HEK293T (cell line): ENCODE measurements around the gene UNC119B.
"Not testable (repeated sequence)": the region's sequence is repeated elsewhere in the genome, so short reads cannot be mapped to it uniquely, and the experiment has no call there.

Source experiments
- CTCF ChIA-PET: fragments of 350-600 bp; formaldehyde crosslinking; extraction: SDS; loops from one replicate; lab custom pipeline; 2021; ENCODE audit warnings: antibody characterized with exemption, inconsistent platforms; lab: Yijun Ruan, JAX
- POLR2A ChIA-PET: fragments of 350-600 bp; formaldehyde crosslinking; extraction: SDS; loops from one replicate; lab custom pipeline; 2020; ENCODE audit warnings: antibody characterized with exemption, inconsistent platforms; lab: Yijun Ruan, JAX
- DNase-seq: peaks from one replicate; pipeline ENCODE4 v3.0.0; 2012; ENCODE audit warnings: mixed read lengths; ENCODE audit errors: extremely low spot score
- ARNT ChIP-seq: fragments of 450-650 bp; IDR thresholded peaks from 2 replicates; pipeline ENCODE4 v1.6.1; 2017; ENCODE audit warnings: mild to moderate bottlenecking
- BHLHE40 ChIP-seq: fragments of 450-650 bp; IDR thresholded peaks from 2 replicates; pipeline ENCODE4 v1.6.1; 2016; ENCODE audit warnings: mild to moderate bottlenecking, moderate library complexity, borderline replicate concordance
- CTBP1 ChIP-seq: fragments of 450-650 bp; IDR thresholded peaks from 2 replicates; pipeline ENCODE4 v1.6.1; 2016; ENCODE audit warnings: borderline replicate concordance
- ELF4 ChIP-seq: fragments of 450-650 bp; IDR thresholded peaks from 2 replicates; pipeline ENCODE4 v1.6.1; 2017; ENCODE audit warnings: antibody characterized with exemption
- FOXA1 ChIP-seq: fragments of 450-650 bp; IDR thresholded peaks from 2 replicates; pipeline ENCODE4 v1.6.1; 2016; ENCODE audit warnings: mild to moderate bottlenecking
- FOXK2 ChIP-seq: fragments of 450-650 bp; IDR thresholded peaks from 2 replicates; pipeline ENCODE4 v1.6.1; 2016; ENCODE audit warnings: mild to moderate bottlenecking
- FOXM1 ChIP-seq: fragments of 450-650 bp; IDR thresholded peaks from 2 replicates; pipeline ENCODE4 v1.6.1; 2017; ENCODE audit warnings: mild to moderate bottlenecking, borderline replicate concordance
- HDGF ChIP-seq: fragments of 450-650 bp; IDR thresholded peaks from 2 replicates; pipeline ENCODE4 v1.6.1; 2017; ENCODE audit warnings: antibody characterized with exemption, borderline replicate concordance
- L3MBTL2 ChIP-seq: fragments of 450-650 bp; conservative IDR thresholded peaks from 2 replicates; pipeline ENCODE4 v1.6.1; 2016; ENCODE audit warnings: mild to moderate bottlenecking
- LEF1 ChIP-seq: fragments of 450-650 bp; IDR thresholded peaks from 2 replicates; pipeline ENCODE4 v1.6.1; 2017; ENCODE audit warnings: mild to moderate bottlenecking, borderline replicate concordance
- NFRKB ChIP-seq: fragments of 450-650 bp; IDR thresholded peaks from 2 replicates; pipeline ENCODE4 v1.6.1; 2016; ENCODE audit warnings: mild to moderate bottlenecking, moderate library complexity
- SP1 ChIP-seq: fragments of 450-650 bp; IDR thresholded peaks from 2 replicates; pipeline ENCODE4 v1.6.1; 2017
- SUZ12 ChIP-seq: fragments of 450-650 bp; IDR thresholded peaks from 2 replicates; pipeline ENCODE4 v1.6.1; 2016; ENCODE audit warnings: mild to moderate bottlenecking
- TARDBP ChIP-seq: fragments of 450-650 bp; IDR thresholded peaks from 2 replicates; pipeline ENCODE4 v1.6.1; 2016
- ZNF384 ChIP-seq: fragments of 450-650 bp; IDR thresholded peaks from 2 replicates; pipeline ENCODE4 v1.6.1; 2016
- TF ChIP-seq, protein P1 (sequence below): fragments of 450-650 bp; IDR thresholded peaks from 2 replicates; pipeline ENCODE4 v1.6.1; 2016

UNC119B gene

GRCh38 chr12:120668868-120669840 lies 41.1 kb upstream of the UNC119B start:
- TF ChIP-seq ZNF384 (no peak), FOXA1 (no peak), ELF4 (no peak), FOXM1 (no peak)
- DNase-seq, result no peak
- CTCF ChIA-PET, result interaction anchor here (1.2 to 1.5 kb wide), 2 partner anchors 20 kb away, joined by 3 to 4 read pairs; no protein-coding TSS in a partner anchor
- POLR2A ChIA-PET, result no interaction called here

DNA sequence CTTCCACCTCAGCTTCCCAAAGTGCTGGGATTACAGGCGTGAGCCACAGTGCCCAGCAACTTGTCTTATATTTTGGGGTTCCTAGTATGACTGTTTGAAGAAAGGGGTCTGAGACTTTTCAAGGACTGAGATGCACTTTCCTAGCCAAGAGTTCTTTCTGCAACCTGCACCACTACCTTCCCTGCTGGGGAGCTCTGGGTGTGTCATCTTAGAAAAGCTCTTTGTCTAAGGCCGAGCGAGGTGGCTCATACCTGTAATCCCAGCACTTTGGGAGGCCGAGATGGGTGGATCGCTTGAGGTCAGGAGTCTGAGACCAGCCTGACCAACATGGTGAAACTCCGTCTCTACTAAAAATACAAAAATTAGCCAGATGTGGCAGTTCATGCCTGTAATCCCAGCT lies 40.0 kb upstream of the UNC119B start:
- POLR2A ChIA-PET, DNase-seq: not testable (repeated sequence)
- CTCF ChIA-PET, result interaction anchor here (1.2 kb wide), 1 partner anchor 21 kb away, joined by 3 read pairs; no protein-coding TSS in a partner anchor

GRCh38 chr12:120670667-120671066 lies 39.6 kb upstream of the UNC119B start:
- no peak for TF ChIP-seq SP1
- TF ChIP-seq FOXM1, result no peak
- TF ChIP-seq, protein P1, sequence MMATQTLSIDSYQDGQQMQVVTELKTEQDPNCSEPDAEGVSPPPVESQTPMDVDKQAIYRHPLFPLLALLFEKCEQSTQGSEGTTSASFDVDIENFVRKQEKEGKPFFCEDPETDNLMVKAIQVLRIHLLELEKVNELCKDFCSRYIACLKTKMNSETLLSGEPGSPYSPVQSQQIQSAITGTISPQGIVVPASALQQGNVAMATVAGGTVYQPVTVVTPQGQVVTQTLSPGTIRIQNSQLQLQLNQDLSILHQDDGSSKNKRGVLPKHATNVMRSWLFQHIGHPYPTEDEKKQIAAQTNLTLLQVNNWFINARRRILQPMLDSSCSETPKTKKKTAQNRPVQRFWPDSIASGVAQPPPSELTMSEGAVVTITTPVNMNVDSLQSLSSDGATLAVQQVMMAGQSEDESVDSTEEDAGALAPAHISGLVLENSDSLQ, result no peak
- no peak for TF ChIP-seq L3MBTL2
- TF ChIP-seq NFRKB, result no peak
- TF ChIP-seq SUZ12, result no peak
- no peak for TF ChIP-seq ARNT
- TF ChIP-seq FOXK2, result no peak
- TF ChIP-seq CTBP1, result no peak
- no peak for TF ChIP-seq FOXA1
- TF ChIP-seq HDGF, result no peak
- CTCF ChIA-PET, result interaction anchor here (1.2 kb wide), 1 partner anchor 21 kb away, joined by 3 read pairs; no protein-coding TSS in a partner anchor
- DNase-seq, result no peak
- POLR2A ChIA-PET, result no interaction called here

DNA sequence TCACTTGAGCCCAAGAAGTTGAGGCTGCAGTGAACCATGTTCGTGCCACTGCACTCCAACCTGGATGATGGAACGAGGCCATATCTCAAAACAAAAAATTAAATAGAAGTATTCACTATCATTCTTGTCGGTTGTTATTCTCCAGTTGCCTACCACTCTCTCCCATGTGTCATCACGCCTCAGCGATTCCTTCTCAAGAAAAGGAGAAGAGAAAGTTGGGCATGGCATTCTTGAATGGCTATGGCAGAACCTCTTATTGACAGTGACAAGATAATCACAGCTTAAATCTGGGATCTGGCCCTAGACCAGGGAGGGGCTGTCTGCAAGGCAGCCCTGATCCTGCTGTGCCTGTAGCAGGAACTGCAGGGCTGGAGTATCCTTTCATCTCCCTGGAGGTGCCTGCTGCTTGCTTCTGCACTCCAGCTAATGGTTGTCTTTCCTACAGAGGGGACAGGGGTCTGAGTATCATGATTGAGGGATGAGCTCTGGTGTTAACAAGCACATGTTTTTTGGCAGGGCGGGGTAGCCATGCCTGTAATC lies 36.1 kb upstream of the UNC119B start:
- POLR2A ChIA-PET, result interaction anchor here (1.9 kb wide), 1 partner anchor 13 kb away, joined by 4 read pairs; the partner anchor contains the start of gene MLEC
- CTCF ChIA-PET, result interaction anchor here (1.0 kb wide), 1 partner anchor 25 kb away, joined by 3 read pairs; no protein-coding TSS in a partner anchor
- no peak for DNase-seq
- TF ChIP-seq CTBP1, result no peak
- TF ChIP-seq L3MBTL2, result no peak
- no peak for TF ChIP-seq ELF4
- TF ChIP-seq SP1, result no peak
- no peak for TF ChIP-seq HDGF
- no peak for TF ChIP-seq LEF1
- no peak for TF ChIP-seq SUZ12
- TF ChIP-seq, protein P1, result no peak
- TF ChIP-seq FOXK2, result no peak
- TF ChIP-seq NFRKB, result no peak
- TF ChIP-seq BHLHE40, result no peak
- no peak for TF ChIP-seq ARNT
- TF ChIP-seq FOXA1, result no peak
- no peak for TF ChIP-seq FOXM1
- TF ChIP-seq TARDBP, result no peak
- no peak for TF ChIP-seq ZNF384

GRCh38 chr12:120677765-120678473 lies 32.3 kb upstream of the UNC119B start:
- ChIA-PET CTCF (no interaction called here), POLR2A (interaction anchor here (0.6 kb wide), 1 partner anchor 314 kb away, joined by 3 read pairs; no protein-coding TSS in a partner anchor)
- no peak for DNase-seq
- TF ChIP-seq ZNF384 (no peak), HDGF (no peak), FOXM1 (no peak), FOXA1 (no peak), LEF1 (no peak), SUZ12 (no peak), TARDBP (no peak), NFRKB (no peak)
- TF ChIP-seq, protein P1, result no peak

DNA sequence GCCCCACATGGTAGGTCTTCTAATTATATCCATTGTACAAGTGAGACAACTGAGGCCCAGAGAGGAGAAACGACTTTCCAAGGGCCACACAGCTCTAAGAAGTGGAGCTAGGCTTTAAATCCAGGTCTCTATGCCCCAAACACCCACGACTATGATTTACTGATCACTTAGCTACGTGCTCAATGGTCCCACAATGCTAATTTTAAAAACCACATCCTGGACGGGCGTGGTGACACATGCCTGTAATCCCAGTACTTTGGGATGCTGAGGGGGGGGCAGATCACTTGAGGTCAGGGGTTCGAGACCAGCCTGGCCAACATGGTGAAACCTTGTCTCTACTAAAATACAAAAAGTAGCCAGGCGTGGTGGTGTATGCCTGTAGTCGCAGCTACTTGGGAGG lies 31.7 kb upstream of the UNC119B start:
- no peak for TF ChIP-seq SP1
- ChIA-PET POLR2A (no interaction called here), CTCF (no interaction called here)
- no peak for DNase-seq
